Lower leg skin (tissue), 3 donors: Measurements from ENCODE around the gene ATP2B2.

ENCODE experiments used
- POLR2A ChIP-seq, 2 donors: fragments of 450-650 bp; IDR thresholded peaks; one replicate each; pipeline ENCODE4 v1.6.1; 2016 to 2017; ENCODE audit warnings: antibody characterized with exemption in 2 of 2, mild to moderate bottlenecking in 1 of 2, moderate library complexity in 1 of 2
- TF ChIP-seq, protein P1 (sequence below), 3 donors: fragments of 450-650 bp; IDR thresholded peaks; one replicate each; pipeline ENCODE4 v1.5.1; 2016; ENCODE audit warnings: antibody characterized with exemption in 3 of 3, mild to moderate bottlenecking in 3 of 3, moderate library complexity in 2 of 3

DNA sequence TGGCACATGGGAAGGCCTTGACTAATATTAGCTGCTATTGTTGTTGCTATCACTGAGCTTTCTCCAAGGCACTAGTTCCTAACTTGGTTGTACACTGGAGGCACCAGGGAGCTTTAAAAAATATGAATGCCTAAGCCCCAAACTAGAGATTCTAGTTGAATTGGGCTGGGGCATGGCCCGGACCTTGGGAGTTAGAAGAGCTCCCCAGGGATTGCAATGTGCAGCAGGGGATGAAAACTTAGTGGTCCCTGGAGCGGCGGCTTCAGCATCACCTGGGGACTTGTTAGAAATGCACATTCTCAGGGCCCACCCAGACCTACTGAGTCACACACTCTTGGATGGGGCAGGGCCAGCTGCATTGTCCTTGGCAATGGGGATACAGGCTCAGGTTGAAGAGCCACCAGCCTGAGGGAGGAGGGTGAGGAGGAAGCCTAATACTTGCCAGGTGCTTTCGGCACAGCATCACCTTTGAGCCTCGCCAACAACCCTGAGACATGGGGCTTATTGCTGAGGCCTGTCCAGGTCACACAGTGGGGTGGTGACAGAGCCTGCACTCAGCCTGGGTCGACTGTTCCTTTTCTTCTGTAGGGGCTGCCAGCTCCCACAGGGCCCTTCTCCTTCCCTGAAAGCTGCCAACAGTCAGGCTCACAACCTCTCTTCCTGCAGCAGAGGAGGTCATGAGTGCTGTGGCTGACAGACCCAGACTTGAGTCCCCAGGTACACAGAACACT, 84.5 kb downstream of the ATP2B2 start:
- TF ChIP-seq, protein P1, sequence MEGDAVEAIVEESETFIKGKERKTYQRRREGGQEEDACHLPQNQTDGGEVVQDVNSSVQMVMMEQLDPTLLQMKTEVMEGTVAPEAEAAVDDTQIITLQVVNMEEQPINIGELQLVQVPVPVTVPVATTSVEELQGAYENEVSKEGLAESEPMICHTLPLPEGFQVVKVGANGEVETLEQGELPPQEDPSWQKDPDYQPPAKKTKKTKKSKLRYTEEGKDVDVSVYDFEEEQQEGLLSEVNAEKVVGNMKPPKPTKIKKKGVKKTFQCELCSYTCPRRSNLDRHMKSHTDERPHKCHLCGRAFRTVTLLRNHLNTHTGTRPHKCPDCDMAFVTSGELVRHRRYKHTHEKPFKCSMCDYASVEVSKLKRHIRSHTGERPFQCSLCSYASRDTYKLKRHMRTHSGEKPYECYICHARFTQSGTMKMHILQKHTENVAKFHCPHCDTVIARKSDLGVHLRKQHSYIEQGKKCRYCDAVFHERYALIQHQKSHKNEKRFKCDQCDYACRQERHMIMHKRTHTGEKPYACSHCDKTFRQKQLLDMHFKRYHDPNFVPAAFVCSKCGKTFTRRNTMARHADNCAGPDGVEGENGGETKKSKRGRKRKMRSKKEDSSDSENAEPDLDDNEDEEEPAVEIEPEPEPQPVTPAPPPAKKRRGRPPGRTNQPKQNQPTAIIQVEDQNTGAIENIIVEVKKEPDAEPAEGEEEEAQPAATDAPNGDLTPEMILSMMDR (IDR thresholded peaks at IDR 0.05) = no peak
- no peak for TF ChIP-seq POLR2A (IDR thresholded peaks at IDR 0.05)
